ENCODE measurements around the gene B3GNT3. TPM values are rescaled to one million over a fixed set of nuclear protein-coding genes. Genes with fewer than 3 reads are reported as not detected.
A peak's percentile ranks its signal among the peaks of the same experiment; 100 is the strongest.

The B3GNT3 gene, protein sequence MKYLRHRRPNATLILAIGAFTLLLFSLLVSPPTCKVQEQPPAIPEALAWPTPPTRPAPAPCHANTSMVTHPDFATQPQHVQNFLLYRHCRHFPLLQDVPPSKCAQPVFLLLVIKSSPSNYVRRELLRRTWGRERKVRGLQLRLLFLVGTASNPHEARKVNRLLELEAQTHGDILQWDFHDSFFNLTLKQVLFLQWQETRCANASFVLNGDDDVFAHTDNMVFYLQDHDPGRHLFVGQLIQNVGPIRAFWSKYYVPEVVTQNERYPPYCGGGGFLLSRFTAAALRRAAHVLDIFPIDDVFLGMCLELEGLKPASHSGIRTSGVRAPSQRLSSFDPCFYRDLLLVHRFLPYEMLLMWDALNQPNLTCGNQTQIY
- polyA plus RNA-seq (2011; rRNA removed) = not detected in 2 replicates
- not detected in 2 replicates for polyA minus RNA-seq (2011; rRNA and poly(A)+ RNA removed)

GRCh38 chr19:17794731-17795494 lies at the start of gene B3GNT3:
Gene B3GNT3 (plus strand): TSS chr19:17795138. CDS start chr19:17807808, 12,670 bp downstream.
- CTCF ChIA-PET = interaction anchor here (1.0 kb wide), 1 partner anchor 11 kb away, joined by 3 read pairs; no protein-coding TSS in a partner anchor
- TF ChIP-seq, protein P1, sequence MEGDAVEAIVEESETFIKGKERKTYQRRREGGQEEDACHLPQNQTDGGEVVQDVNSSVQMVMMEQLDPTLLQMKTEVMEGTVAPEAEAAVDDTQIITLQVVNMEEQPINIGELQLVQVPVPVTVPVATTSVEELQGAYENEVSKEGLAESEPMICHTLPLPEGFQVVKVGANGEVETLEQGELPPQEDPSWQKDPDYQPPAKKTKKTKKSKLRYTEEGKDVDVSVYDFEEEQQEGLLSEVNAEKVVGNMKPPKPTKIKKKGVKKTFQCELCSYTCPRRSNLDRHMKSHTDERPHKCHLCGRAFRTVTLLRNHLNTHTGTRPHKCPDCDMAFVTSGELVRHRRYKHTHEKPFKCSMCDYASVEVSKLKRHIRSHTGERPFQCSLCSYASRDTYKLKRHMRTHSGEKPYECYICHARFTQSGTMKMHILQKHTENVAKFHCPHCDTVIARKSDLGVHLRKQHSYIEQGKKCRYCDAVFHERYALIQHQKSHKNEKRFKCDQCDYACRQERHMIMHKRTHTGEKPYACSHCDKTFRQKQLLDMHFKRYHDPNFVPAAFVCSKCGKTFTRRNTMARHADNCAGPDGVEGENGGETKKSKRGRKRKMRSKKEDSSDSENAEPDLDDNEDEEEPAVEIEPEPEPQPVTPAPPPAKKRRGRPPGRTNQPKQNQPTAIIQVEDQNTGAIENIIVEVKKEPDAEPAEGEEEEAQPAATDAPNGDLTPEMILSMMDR (IDR thresholded peaks at IDR 0.05; ENCODE audit: low read depth, low read length) = no peak
- no peak within 1 kb of the TSS for H3K27ac ChIP-seq (ENCODE audit: low read depth, low read length)
- H3K4me3 ChIP-seq (ENCODE audit: low read depth, low read length) = no peak within 1 kb of the TSS
- POLR2A ChIA-PET = interaction anchor here (1.2 kb wide), 1 partner anchor 28 kb away, joined by 3 read pairs; no protein-coding TSS in a partner anchor
- no peak for DNase-seq (ENCODE audit: low read depth, low spot score)
- H3K27me3 ChIP-seq (ENCODE audit: control insufficient read depth, insufficient read depth, low read length) = peaks cover 34% of the 10 kb centered on the region
- no peaks in the 10 kb centered on the region; the same call in 1 of the 2 replicates for H3K9me3 ChIP-seq (ENCODE audit: control insufficient read depth, insufficient read depth, low read length)

DNA sequence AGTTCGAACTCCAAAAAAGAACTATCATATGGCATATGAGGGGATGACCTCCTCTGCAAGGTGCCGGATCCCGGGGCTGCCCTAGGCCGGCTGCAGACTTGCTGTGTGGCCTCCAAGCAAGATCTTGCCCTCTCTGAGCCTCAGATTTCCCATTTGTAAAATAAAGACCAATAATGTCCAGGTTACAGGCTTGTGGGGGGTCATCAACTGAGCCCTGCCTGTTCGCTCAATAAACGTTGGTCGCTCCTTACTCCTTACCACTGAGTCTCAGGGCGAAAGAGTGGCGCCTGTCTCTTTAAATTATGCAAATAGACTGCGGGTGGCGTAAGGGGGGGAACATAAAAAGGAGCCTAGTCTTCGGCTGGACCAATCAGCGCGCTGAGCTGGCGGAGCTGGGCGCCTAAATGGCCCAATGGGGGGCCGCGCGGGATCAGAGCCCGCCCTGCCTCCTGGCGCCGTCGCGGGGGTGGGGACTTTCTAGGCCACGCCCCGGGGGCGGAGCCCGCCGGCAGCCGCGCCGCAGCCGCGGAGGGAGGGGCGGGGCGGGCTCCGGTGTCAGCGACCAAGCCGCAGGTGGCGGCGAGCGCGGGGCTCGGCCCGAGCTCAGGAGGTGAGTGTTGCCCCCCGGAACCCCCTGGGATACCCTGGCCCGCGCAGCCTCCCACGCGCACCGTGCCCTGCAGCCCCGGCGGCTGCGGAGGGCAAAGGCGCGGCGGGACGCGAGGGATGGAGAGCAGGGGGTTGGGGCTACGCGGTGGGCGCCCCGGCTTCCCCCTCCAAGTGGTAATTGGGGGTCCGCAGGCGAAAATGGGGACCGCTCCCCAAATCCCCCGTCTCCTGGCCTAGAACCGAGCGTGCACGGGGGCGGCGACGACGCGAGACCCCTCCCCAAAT lies 47.5 kb upstream of the B3GNT3 start:
- H3K9me3 ChIP-seq (ENCODE audit: control insufficient read depth, insufficient read depth, low read length) = no peaks in the 10 kb centered on the region
- TF ChIP-seq, protein P1 (IDR thresholded peaks at IDR 0.05; ENCODE audit: low read depth, low read length) = no peak
- H3K4me3 ChIP-seq (ENCODE audit: low read depth, low read length) = peak overlapping the region; percentile 56
- no peak overlapping the region for H3K27ac ChIP-seq (ENCODE audit: low read depth, low read length)
- no peaks in the 10 kb centered on the region for H3K27me3 ChIP-seq (ENCODE audit: control insufficient read depth, insufficient read depth, low read length)
- DNase-seq (ENCODE audit: low read depth, low spot score) = peak; percentile 72
- CTCF ChIA-PET = interaction anchor here (1.0 kb wide), 1 partner anchor 19 kb away, joined by 3 read pairs; no protein-coding TSS in a partner anchor
- POLR2A ChIA-PET = no interaction called here

- H3K27me3 ChIP-seq (ENCODE audit: control insufficient read depth, insufficient read depth, low read length) = no peaks in the 10 kb centered on the region
- no peak overlapping the region for H3K27ac ChIP-seq (ENCODE audit: low read depth, low read length)
- TF ChIP-seq, protein P1 (IDR thresholded peaks at IDR 0.05; ENCODE audit: low read depth, low read length) = no peak
- ChIA-PET CTCF (interaction anchor here (1.0 kb wide), 1 partner anchor 18 kb away, joined by 3 read pairs; no protein-coding TSS in a partner anchor), POLR2A (interaction anchor here (0.6 kb wide), 1 partner anchor 32 kb away, joined by 3 read pairs; no protein-coding TSS in a partner anchor)
- H3K9me3 ChIP-seq (ENCODE audit: control insufficient read depth, insufficient read depth, low read length) = no peaks in the 10 kb centered on the region
- DNase-seq (ENCODE audit: low read depth, low spot score) = no peak
- H3K4me3 ChIP-seq (ENCODE audit: low read depth, low read length) = no peak overlapping the region
Observed at GRCh38 chr19:17748884-17749638, 45.9 kb upstream of the B3GNT3 start.

DNA sequence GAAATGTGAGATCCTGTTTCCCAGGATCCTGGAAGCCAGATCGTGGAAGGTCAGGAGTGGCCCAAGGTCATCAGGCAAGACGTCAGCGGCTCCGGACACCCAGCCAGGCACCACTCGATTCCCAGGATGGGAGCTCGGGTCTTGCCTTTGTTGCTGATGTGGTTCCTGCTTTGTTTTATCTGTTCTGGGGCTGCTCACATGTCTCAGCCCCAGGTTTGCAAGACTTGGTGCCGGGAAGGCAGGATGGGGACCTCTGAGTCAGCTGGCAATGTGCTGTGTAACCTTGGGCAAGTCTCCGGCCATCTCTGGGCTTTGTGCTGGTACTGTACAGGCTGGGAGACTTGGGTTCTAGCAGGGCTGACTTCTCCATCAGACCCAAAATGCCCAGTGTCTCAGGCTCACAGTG lies 45.0 kb upstream of the B3GNT3 start:
- ChIA-PET CTCF (no interaction called here), POLR2A (no interaction called here)
- Histone ChIP-seq H3K9me3 (ENCODE audit: control insufficient read depth, insufficient read depth, low read length) (no peaks in the 10 kb centered on the region), H3K27me3 (ENCODE audit: control insufficient read depth, insufficient read depth, low read length) (no peaks in the 10 kb centered on the region), H3K27ac (ENCODE audit: low read depth, low read length) (no peak overlapping the region), H3K4me3 (ENCODE audit: low read depth, low read length) (no peak overlapping the region)
- TF ChIP-seq, protein P1 (IDR thresholded peaks at IDR 0.05; ENCODE audit: low read depth, low read length) = no peak
- no peak for DNase-seq (ENCODE audit: low read depth, low spot score)

Data from AG04450 (cell line).